ENCODE results near the gene GPR146. TPM values are rescaled to one million over a fixed set of nuclear protein-coding genes. Genes with fewer than 3 reads are reported as not detected.
"Not testable (repeated sequence)": the region's sequence is repeated elsewhere in the genome, so short reads cannot be mapped to it uniquely, and the experiment has no call there.

The GPR146 gene
- total and polyA plus RNA-seq, 2 of the 8 experiments (the other 6 are each of a cell fraction or from before 2014, with no cell fraction given) = 1.8 to 2.7 TPM

DNA sequence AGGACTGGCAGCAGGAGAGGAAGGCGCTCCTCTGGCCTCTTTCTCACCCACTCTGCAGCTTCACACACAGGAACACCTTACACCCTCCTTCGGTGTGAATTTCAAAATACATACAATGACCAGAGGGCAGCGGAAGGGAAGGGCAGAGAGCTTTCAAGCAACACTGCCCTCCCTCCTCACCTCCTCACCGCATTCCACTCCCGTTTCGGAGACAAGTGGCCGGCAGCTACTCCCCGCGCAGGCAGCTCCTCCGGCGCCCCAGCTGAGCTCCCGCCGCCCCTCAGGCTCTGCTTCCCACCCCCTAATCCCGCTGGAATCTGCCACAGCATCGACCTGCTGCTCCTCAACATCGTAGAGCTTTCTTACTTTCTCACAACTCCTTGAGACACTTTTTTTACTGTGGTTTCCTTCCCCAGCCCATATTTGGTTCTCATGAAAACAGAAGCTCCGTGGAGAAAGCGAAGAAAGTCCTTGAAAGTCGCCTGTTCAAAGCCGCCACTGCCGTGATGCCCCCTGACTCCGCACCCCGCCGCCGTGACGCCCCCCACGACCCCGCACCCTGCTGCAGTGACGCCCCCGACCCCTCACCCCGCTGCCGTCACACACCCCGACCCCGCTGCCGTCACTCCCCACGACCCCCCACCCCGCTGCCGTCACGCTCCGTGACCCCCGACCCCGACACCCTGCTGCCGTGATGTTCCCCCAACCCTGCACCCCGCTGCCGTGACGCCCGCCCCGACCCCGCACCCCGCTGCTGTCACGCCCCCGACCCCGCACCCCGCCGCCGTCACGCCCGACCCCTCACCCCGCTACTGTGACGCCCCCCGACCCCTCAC, 29.0 kb downstream of the GPR146 start (continued):
- TF ChIP-seq, protein P1, sequence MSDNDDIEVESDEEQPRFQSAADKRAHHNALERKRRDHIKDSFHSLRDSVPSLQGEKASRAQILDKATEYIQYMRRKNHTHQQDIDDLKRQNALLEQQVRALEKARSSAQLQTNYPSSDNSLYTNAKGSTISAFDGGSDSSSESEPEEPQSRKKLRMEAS (IDR thresholded peaks at IDR 0.05) = no peak
- TF ChIP-seq SUZ12 (IDR thresholded peaks at IDR 0.05; ENCODE audit: low read length) = no peak
- TF ChIP-seq POLR2A (IDR thresholded peaks at IDR 0.05; ENCODE audit: control extremely low read depth in 1 of 2, low read depth in 2 of 2, low read length in 2 of 2) = no peak
- no peak for TF ChIP-seq MAFK (IDR thresholded peaks at IDR 0.05; ENCODE audit: low read depth, low read length)
- TF ChIP-seq POU5F1 (IDR thresholded peaks at IDR 0.05; ENCODE audit: low read depth, low read length) = no peak
- TF ChIP-seq RXRA (IDR thresholded peaks at IDR 0.05; ENCODE audit: insufficient read depth, low read depth, low read length) = no peak
- TF ChIP-seq HDAC6 (IDR thresholded peaks at IDR 0.05; ENCODE audit: low read depth, low read length) = no peak

DNA sequence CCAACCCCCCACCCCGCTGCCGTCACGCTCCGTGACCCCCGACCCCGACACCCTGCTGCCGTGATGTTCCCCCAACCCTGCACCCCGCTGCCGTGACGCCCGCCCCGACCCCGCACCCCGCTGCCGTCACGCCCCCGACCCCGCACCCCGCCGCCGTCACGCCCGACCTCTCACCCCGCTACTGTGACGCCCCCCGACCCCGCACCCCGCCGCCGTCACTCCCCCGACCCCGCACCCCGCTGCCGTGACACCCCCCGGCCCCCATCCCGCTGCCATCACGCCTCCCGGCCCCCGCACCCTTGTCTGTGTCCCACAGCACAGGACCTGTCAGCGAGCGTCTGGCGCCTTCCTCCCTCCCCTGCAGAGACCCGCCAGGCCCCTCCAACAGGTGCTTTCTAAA, 29.7 kb downstream of the GPR146 start:
- DNase-seq (ENCODE audit: low read depth in 1 of 2, low spot score in 2 of 2); H2BK20ac ChIP-seq (ENCODE audit: low read length); H2AK5ac ChIP-seq (ENCODE audit: low read depth, low read length); H3K4me3 ChIP-seq (ENCODE audit: extremely low read depth in 1 of 4, insufficient read depth in 2 of 4, low read depth in 3 of 4, low read length in 4 of 4); H3K4ac ChIP-seq (replicated peaks; ENCODE audit: insufficient read length, low read depth, low read length); H3K23ac ChIP-seq (ENCODE audit: insufficient read length); H2BK5ac ChIP-seq (ENCODE audit: low read depth, low read length); H3K79me2 ChIP-seq (ENCODE audit: control insufficient read depth in 1 of 2, insufficient read depth in 2 of 2, low read length in 2 of 2); H3K56ac ChIP-seq (replicated peaks; ENCODE audit: insufficient read length, low read depth, low read length); H3K9me3 ChIP-seq (ENCODE audit: insufficient read depth in 2 of 2, low read depth in 1 of 2, low read length in 1 of 2); POLR2A ChIA-PET (ENCODE audit: partially characterized antibody); H4K5ac ChIP-seq (ENCODE audit: insufficient read length, low read depth, low read length); H3K4me2 ChIP-seq (ENCODE audit: insufficient read depth in 1 of 2, low read depth in 2 of 2, low read length in 2 of 2); H3K79me1 ChIP-seq (ENCODE audit: low read depth, low read length); H4K20me1 ChIP-seq (replicated peaks in 1 of 2; ENCODE audit: control insufficient read depth in 1 of 2, insufficient read depth in 2 of 2, low read length in 2 of 2); FAIRE-seq; H3K23me2 ChIP-seq (ENCODE audit: low read depth, low read length); H2AFZ ChIP-seq (ENCODE audit: low read length); H3K27me3 ChIP-seq (replicated peaks in 1 of 4; ENCODE audit: control insufficient read depth in 3 of 4, extremely low read depth in 1 of 4, insufficient read depth in 3 of 4, low read length in 3 of 4); H2BK15ac ChIP-seq (ENCODE audit: low read length); H2BK12ac ChIP-seq (ENCODE audit: low read depth, low read length); H3K14ac ChIP-seq (ENCODE audit: insufficient read length); H3K9ac ChIP-seq (replicated peaks in 1 of 4; ENCODE audit: extremely low read depth in 1 of 4, low read depth in 3 of 4, low read length in 3 of 4); H3K18ac ChIP-seq (ENCODE audit: extremely low read depth, low read length); H3K27ac ChIP-seq (ENCODE audit: low read depth, low read length); H3K4me1 ChIP-seq (replicated peaks in 1 of 4; ENCODE audit: control insufficient read depth in 3 of 4, insufficient read depth in 4 of 4, low read length in 3 of 4); H4K8ac ChIP-seq (ENCODE audit: extremely low read depth, insufficient read depth, low read length); H3K36me3 ChIP-seq (ENCODE audit: control insufficient read depth in 2 of 4, insufficient read depth in 4 of 4, low read length in 3 of 4); H4K91ac ChIP-seq (replicated peaks; ENCODE audit: insufficient read length, low read length); H2BK120ac ChIP-seq (replicated peaks; ENCODE audit: low read depth, low read length): not testable (repeated sequence)
- CTCF ChIA-PET (ENCODE audit: partially characterized antibody) = interaction anchor here (2.8 kb wide), 1 partner anchor 12 kb away, joined by 9 read pairs; no protein-coding TSS in a partner anchor
- 78% methylated on average over 7 of the region's 43 CpGs; no CpG with 5 or more reads in 1 of the 2 experiments for WGBS, 2 experiments (ENCODE audit: extremely low coverage in 1 of 2, insufficient coverage in 1 of 2, insufficient read length in 1 of 2, insufficient replicate concordance in 2 of 2, low coverage in 1 of 2, low lambda C conversion rate in 2 of 2, missing lambda C conversion rate in 1 of 2)

Data from H1 (cell line).